Caco-2 (cell line): ENCODE measurements around the gene RPIA. TPM values are rescaled to one million over a fixed set of nuclear protein-coding genes. Genes with fewer than 3 reads are reported as not detected.

Source experiments
- BruUV-seq: library from RNA; stranded (reverse); fragments of 400-500 nt; replicated peaks from 2 replicates; lab custom pipeline; 2021; lab: Mats Ljungman, UMichigan
- CTCF ChIA-PET: fragments of 300-600 bp; sonication (Branson Sonifier 250); formaldehyde crosslinking; loops from one replicate; lab custom pipeline; 2022; ENCODE audit warnings: antibody characterized with exemption; lab: Charles Lee
- POLR2A ChIA-PET: fragments of 300-600 bp; sonication (Branson Sonifier 250); formaldehyde crosslinking; loops from one replicate; lab custom pipeline; 2022; ENCODE audit warnings: antibody characterized with exemption; lab: Charles Lee
- DNase-seq, 2 experiments: peaks; one replicate each; pipeline versions ENCODE4 v3.0.0 to v3.0.0-alpha.2; 2020 to 2022
- H3K27me3 ChIP-seq: replicated peaks from 2 replicates; pipeline ENCODE4 v1.6.0; 2011; ENCODE audit warnings: low read length; ENCODE audit not compliant: control insufficient read depth, insufficient read depth
- H3K36me3 ChIP-seq: 2 replicates; pipeline ENCODE4 v1.5.1; 2011; ENCODE audit warnings: low read length; ENCODE audit not compliant: control insufficient read depth, insufficient read depth
- H3K4me1 ChIP-seq: fragments of 250-450 bp; sonication (Bioruptor Pico); 2 replicates; pipeline ENCODE4 v1.5.1; 2020; ENCODE audit warnings: mild to moderate bottlenecking
- H3K4me3 ChIP-seq: 2 replicates; pipeline ENCODE4 v1.5.1; 2011; ENCODE audit warnings: low read depth, mild to moderate bottlenecking, control low read depth, low read length
- H3K9me3 ChIP-seq: fragments of 250-450 bp; sonication (Bioruptor Pico); 2 replicates; pipeline ENCODE4 v1.5.1; 2020; ENCODE audit warnings: mild to moderate bottlenecking, moderate library complexity
- H3K27ac Mint-ChIP-seq: one replicate; pipeline ENCODE4 v1.8.0; 2022; ENCODE audit warnings: mixed read lengths; ENCODE audit not compliant: unreplicated experiment
- H3K27me3 Mint-ChIP-seq: one replicate; pipeline ENCODE4 v1.8.0; 2022; ENCODE audit warnings: mixed read lengths; ENCODE audit not compliant: insufficient read depth, unreplicated experiment
- H3K36me3 Mint-ChIP-seq: one replicate; pipeline ENCODE4 v1.8.0; 2022; ENCODE audit warnings: mild to moderate bottlenecking, mixed read lengths; ENCODE audit not compliant: insufficient read depth, unreplicated experiment
- H3K4me1 Mint-ChIP-seq: one replicate; pipeline ENCODE4 v1.8.0; 2022; ENCODE audit warnings: low read depth, mixed read lengths; ENCODE audit not compliant: unreplicated experiment
- H3K4me3 Mint-ChIP-seq: one replicate; pipeline ENCODE4 v1.8.0; 2022; ENCODE audit warnings: mild to moderate bottlenecking, moderate library complexity, mixed read lengths; ENCODE audit not compliant: unreplicated experiment
- H3K9me3 Mint-ChIP-seq: one replicate; pipeline ENCODE4 v1.8.0; 2022; ENCODE audit warnings: mixed read lengths; ENCODE audit not compliant: unreplicated experiment
- intact Hi-C: fragments of 100-400 bp; cut with micrococcal nuclease; formaldehyde crosslinking; loops from one replicate; pipeline ENCODE4 v1.10.0; 2022; ENCODE audit not compliant: unreplicated experiment
- total RNA-seq: library from RNA; stranded (reverse); gene quantifications from 2 replicates; pipeline ENCODE4 v1.2.3, GENCODE V29; 2022
- TF ChIP-seq, protein P1 (sequence below), 2 experiments: fragments of 200-600 bp in 1 of 2; IDR thresholded peaks; 1 replicate in 1 of 2; 2 replicates in 1 of 2; pipeline versions ENCODE4 v1.5.1 to v1.8.0; 2011 to 2022; ENCODE audit warnings: antibody characterized with exemption in 1 of 2, control low read depth in 1 of 2, inconsistent platforms in 1 of 2, low read depth in 1 of 2, low read length in 1 of 2, mild to moderate bottlenecking in 1 of 2, moderate library complexity in 1 of 2; ENCODE audit not compliant: insufficient read depth in 1 of 2, severe bottlenecking in 1 of 2, unreplicated experiment in 1 of 2

The RPIA gene
- total RNA-seq, 1 experiment from 2014 or later, result 33.7 TPM

DNA sequence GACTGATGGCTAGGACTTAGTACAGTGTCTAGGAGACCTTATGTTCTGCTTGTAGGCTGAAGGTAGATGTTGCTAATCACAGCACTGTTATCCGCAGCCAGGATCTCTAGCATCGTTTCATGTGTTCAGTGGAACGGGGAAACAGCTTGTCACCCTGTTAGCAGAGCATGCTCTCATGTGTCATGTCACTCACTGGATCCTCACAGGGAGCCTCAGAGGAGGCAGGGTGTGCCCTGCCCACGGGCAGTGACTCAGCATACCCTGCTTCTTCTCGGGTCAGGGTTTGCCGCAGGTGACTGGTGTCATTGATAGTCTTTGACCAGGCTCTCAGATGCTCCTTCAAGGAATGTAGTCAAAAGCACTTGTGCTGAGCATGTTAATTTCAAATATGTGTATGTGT is 44.4 kb downstream of the RPIA start:
- no peak overlapping the region for H3K27ac Mint-ChIP-seq
- no peaks in the 10 kb centered on the region for H3K36me3 ChIP-seq
- DNase-seq, result no peak
- intact Hi-C loops, result no loop called here
- ChIA-PET POLR2A (no interaction called here), CTCF (no interaction called here)
- TF ChIP-seq, protein P1, sequence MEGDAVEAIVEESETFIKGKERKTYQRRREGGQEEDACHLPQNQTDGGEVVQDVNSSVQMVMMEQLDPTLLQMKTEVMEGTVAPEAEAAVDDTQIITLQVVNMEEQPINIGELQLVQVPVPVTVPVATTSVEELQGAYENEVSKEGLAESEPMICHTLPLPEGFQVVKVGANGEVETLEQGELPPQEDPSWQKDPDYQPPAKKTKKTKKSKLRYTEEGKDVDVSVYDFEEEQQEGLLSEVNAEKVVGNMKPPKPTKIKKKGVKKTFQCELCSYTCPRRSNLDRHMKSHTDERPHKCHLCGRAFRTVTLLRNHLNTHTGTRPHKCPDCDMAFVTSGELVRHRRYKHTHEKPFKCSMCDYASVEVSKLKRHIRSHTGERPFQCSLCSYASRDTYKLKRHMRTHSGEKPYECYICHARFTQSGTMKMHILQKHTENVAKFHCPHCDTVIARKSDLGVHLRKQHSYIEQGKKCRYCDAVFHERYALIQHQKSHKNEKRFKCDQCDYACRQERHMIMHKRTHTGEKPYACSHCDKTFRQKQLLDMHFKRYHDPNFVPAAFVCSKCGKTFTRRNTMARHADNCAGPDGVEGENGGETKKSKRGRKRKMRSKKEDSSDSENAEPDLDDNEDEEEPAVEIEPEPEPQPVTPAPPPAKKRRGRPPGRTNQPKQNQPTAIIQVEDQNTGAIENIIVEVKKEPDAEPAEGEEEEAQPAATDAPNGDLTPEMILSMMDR (IDR thresholded peaks at IDR 0.05; ENCODE audit: insufficient read depth in 1 of 2, low read depth in 1 of 2, low read length in 1 of 2, severe bottlenecking in 1 of 2, unreplicated experiment in 1 of 2), result no peak
- no peaks in the 10 kb centered on the region for H3K27me3 Mint-ChIP-seq
- H3K9me3 ChIP-seq, result no peaks in the 10 kb centered on the region
- no peaks in the 10 kb centered on the region for H3K9me3 Mint-ChIP-seq
- no peaks in the 10 kb centered on the region for H3K27me3 ChIP-seq
- H3K4me1 Mint-ChIP-seq, result no peaks in the 10 kb centered on the region
- H3K4me3 ChIP-seq, result no peak overlapping the region
- no peaks in the 10 kb centered on the region for H3K4me1 ChIP-seq
- no TSS peak for BruUV-seq
- H3K36me3 Mint-ChIP-seq, result peaks cover 13% of the 10 kb centered on the region
- H3K4me3 Mint-ChIP-seq, result no peak overlapping the region

DNA sequence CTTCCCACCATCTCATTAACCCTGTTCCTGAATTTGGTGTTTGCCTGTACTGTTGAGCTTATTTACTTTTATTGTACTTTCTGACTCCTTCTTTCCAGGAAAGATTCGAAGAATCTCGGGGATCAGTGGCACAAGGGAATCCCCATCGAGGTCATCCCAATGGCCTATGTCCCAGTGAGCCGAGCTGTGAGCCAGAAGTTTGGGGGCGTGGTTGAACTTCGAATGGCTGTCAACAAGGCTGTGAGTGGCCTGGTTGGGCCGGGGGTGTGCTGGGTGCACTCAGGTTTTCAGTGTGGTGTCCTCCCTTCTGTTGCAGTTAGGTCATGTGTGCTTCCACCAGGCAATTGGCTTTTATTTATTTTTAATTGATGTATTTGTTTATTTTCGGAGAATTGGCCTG is 45.0 kb downstream of the RPIA start:
- TF ChIP-seq, protein P1 (IDR thresholded peaks at IDR 0.05; ENCODE audit: insufficient read depth in 1 of 2, low read depth in 1 of 2, low read length in 1 of 2, severe bottlenecking in 1 of 2, unreplicated experiment in 1 of 2), result no peak
- no peaks in the 10 kb centered on the region for H3K4me1 Mint-ChIP-seq
- no peaks in the 10 kb centered on the region for H3K9me3 Mint-ChIP-seq
- ChIA-PET POLR2A (no interaction called here), CTCF (no interaction called here)
- Histone ChIP-seq H3K36me3 (peaks cover 1% of the 10 kb centered on the region), H3K4me3 (no peak overlapping the region), H3K27me3 (no peaks in the 10 kb centered on the region), H3K4me1 (no peaks in the 10 kb centered on the region), H3K9me3 (no peaks in the 10 kb centered on the region)
- peaks cover 18% of the 10 kb centered on the region for H3K36me3 Mint-ChIP-seq
- intact Hi-C loops, result no loop called here
- no peak for DNase-seq
- no TSS peak for BruUV-seq
- H3K27me3 Mint-ChIP-seq, result no peaks in the 10 kb centered on the region
- no peak overlapping the region for H3K27ac Mint-ChIP-seq
- no peak overlapping the region for H3K4me3 Mint-ChIP-seq

DNA sequence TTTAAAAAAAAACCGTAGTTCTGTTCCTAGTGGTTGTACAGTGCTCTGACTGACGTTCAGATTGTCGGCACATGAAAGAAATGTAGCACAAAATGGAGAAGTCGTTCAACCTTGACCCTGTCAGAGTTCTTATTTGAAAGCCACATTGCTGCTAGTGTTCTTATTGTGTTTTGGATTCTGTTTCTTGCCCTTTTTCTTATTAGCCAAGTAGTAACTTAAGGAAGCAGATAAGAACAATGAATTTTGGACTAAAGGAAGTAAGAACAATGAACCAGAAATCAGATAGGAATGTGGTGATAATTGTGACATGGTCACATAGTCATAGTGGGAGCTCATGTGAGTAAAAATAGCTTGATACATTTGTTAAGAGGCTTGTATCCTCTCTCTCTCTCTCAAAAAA is 45.9 kb downstream of the RPIA start:
- peaks cover 1% of the 10 kb centered on the region for H3K36me3 ChIP-seq
- no TSS peak for BruUV-seq

More for the DNA sequence above, 45.9 kb downstream of the RPIA start:
- Histone ChIP-seq H3K4me3 (no peak overlapping the region), H3K27me3 (no peaks in the 10 kb centered on the region), H3K9me3 (no peaks in the 10 kb centered on the region), H3K4me1 (no peaks in the 10 kb centered on the region)
- Mint-ChIP-seq H3K27ac (no peak overlapping the region), H3K4me3 (no peak overlapping the region), H3K36me3 (peaks cover 22% of the 10 kb centered on the region), H3K4me1 (no peaks in the 10 kb centered on the region), H3K27me3 (no peaks in the 10 kb centered on the region), H3K9me3 (no peaks in the 10 kb centered on the region)
- TF ChIP-seq, protein P1 (IDR thresholded peaks at IDR 0.05; ENCODE audit: insufficient read depth in 1 of 2, low read depth in 1 of 2, low read length in 1 of 2, severe bottlenecking in 1 of 2, unreplicated experiment in 1 of 2), result no peak
- DNase-seq, result no peak
- ChIA-PET POLR2A (no interaction called here), CTCF (interaction anchor here (0.6 kb wide), 1 partner anchor 380 kb away, joined by 3 read pairs; no protein-coding TSS in a partner anchor)
- intact Hi-C loops, result no loop called here
